HCEC 1CT (cell line): ENCODE results near the gene CAB39.
"Not testable (repeated sequence)": the region's sequence is repeated elsewhere in the genome, so short reads cannot be mapped to it uniquely, and the experiment has no call there.

Experiments used
- DNase-seq: peaks from one replicate; pipeline ENCODE4 v3.0.0-alpha.2; 2017

Gene CAB39

GRCh38 chr2:230684270-230685168 lies 28.1 kb upstream of the CAB39 start:
- peak; percentile 13 for DNase-seq

- DNase-seq = no peak
Measured at GRCh38 chr2:230685178-230685577, 27.5 kb upstream of the CAB39 start.

DNA sequence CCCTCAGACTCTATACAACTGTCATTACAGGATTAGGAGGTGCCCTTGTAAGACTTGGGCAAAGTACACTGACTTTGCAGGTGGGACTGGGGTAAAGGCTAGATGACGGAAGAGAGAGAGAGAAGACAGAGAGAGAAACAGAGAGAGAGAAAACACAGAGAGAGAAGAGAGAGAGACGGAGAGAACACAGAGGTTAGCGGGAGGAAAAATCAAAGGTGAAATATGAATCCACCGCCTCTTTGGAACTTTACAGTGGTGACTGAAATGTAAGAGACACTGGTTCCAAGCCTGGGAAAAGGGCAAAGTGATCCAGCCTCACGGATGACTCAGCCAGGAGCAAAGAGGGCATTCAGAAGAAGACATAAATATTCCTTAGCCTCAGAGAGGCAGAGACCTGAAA lies 25.1 kb upstream of the CAB39 start:
- DNase-seq = peak; percentile 48

DNA sequence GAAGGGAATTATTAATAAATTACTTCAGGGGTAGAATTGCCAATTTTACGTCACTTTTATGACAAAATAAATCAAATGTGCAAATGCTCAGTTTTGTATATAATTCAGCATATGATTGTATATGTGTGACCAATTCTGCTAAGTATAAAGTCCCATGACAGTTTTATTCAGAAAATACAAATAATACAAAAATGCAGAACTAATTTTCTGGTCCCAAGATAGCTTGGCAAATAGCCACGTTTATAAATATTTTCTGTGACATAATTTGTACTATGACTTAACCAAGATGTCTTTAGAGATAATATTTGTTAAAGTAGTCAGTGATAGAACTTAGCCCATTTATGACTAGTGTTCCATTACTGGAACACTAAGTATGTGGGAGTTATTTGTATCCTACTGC lies 24.2 kb upstream of the CAB39 start:
- no peak for DNase-seq

DNA sequence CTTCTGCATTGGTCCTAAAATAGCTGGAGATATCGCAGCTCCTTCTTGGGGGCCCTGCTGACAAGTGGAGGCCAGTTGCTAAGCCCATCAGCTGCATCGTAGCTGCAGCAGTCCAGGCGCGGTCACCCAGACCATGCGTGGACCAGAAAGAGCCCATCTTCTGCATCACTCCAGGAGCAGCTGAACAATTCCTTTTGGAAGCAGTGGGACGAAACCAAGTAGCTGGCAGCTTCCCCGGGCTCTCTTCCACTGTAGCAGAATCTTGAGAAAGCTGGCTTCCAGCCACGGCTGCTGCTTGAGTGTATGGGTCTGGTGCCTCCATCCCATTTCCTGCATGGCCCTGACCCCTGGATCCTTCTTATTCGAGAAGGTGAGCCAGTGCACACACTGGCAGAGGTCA lies 22.2 kb upstream of the CAB39 start:
- no peak for DNase-seq

DNA sequence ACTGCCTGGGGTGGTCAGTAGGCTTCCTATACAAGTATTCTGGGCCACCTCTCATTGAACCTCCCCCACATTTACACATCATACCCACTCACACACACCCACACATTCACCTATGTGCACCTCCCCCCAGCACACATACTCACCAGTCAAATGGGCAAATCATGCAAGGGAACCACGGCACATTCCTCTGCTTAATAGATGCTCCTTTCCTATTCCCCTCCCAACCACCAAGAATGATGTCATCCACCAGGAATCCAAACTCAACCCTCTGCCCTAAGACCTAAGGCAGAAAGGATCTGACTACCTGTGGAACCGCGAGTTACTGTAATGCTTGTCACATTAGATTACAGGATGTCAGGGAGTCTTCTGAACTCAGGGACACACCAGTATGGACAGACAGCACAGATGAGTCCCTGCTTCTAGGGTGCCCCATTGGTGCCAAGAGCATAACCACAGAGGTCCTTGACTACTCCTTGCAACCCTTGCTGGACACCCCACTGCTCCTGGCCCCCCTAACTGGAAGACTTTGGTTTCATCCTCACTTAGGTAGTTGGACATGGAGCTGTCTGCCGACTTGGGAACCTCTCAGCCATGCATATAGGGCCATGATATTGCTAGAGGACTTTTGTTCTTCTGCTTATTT lies 21.5 kb upstream of the CAB39 start:
- peak; percentile 55 for DNase-seq

DNA sequence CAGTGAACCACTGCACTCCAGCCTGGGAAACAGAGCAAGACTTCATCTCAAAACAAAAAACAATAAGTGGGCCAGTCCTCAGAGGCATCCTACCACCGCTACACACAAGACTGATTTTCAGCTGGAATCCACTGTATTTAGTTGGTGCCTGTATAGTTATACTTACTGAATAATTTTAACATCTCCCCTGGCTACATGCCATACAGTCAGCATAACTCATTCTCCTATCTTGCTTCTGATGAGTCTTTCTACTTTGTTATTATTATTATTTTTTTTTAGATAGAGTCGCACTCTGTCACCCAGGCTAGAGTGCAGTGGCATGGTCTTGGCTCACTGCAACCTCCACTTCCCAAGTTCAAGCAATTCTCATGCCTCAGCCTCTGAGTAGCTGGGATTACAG lies 19.9 kb upstream of the CAB39 start:
- DNase-seq = peak; percentile 15

DNA sequence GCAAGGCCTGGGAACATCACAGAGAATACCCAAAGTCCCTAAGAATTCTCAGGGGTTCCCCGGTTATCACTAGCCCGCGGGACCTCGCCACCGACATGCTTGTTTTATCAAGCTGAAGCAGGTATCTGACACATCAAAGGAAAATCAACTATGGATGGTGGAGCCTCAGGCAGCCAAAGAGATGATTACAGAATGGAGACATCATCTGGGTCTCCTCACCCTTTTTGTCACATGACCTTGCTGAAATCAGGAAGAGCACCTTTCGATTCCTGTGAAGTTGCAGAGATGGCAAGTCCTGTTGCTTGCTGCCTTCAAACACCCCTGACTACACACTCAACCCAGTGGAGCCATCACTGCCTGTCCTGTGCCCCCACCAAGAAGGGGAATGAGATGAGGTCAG lies 19.2 kb upstream of the CAB39 start:
- no peak for DNase-seq

- no peak for DNase-seq
Measured at GRCh38 chr2:230694241-230694640, 18.4 kb upstream of the CAB39 start.

GRCh38 chr2:230695551-230695950 lies 17.1 kb upstream of the CAB39 start:
- DNase-seq = no peak

GRCh38 chr2:230696670-230697069 lies 16.0 kb upstream of the CAB39 start:
- DNase-seq = no peak

GRCh38 chr2:230697676-230698075 lies 15.0 kb upstream of the CAB39 start:
- no peak for DNase-seq

GRCh38 chr2:230698753-230699152 lies 13.9 kb upstream of the CAB39 start:
- DNase-seq = not testable (repeated sequence)

GRCh38 chr2:230700447-230700846 lies 12.2 kb upstream of the CAB39 start:
- DNase-seq = no peak

DNA sequence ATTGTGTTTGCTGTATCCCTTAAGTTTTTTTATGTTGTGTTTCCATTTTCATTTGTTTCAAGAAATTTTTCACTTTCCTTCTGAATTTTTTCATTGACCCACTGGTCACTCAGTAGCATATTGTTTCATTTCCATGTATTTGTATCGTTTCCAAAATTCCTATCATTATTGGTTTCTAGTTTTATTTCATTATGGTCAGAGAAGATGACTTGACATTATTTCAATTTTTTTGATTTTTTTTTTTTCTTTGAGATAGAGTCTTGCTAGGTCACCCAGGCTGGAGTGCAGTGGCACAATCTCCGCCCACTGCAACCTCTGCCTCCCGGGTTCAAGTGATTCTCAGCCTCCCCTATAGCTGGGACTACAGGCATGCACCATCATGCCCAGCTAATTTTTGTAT lies 11.3 kb upstream of the CAB39 start:
- DNase-seq = no peak

- not testable (repeated sequence) for DNase-seq
Measured at GRCh38 chr2:230702457-230702856, 10.2 kb upstream of the CAB39 start.

DNA sequence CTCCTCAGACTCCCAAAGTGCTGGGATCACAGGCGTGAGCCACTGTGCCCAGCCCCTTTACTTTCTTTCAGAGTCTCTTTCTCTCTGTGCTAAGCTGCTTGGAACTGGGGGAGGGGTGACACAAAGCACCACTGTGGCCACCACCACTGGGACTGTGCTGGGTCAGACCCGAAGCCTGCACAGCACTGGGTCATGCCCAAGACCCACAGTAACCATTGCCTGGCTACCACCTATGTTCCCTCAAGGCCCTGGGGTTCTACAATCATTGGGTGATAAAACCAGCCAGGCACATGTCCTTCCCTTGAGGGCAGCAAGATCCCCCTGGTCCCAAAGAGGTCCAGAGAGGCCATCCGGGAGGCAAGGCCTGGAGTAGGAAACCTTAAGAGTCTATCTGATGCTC lies 9.1 kb upstream of the CAB39 start:
- DNase-seq = no peak

DNA sequence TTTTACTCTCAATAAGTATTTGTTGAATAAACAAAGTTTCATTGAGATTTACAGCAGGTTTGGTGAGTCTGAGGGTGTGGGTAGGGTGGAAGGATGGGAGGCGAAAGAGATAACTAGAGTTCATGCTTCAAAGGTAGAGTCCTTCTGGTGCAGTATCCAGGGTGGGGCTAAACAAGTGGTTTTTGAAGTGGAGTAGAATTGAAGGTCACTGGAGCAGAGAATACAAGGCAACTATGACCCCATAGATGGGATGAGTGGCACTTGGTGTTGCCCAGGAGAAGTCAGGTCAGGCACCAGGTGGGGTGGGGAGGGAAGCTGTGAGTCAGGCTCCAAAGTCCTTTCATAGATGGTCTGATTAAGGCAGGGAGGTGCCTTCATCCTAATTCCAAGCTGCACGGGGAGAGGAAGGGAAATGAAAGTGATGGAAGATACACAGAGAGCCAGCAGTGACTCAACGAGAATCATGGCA lies 6.6 kb upstream of the CAB39 start:
- no peak for DNase-seq

GRCh38 chr2:230706966-230707365 lies 5.7 kb upstream of the CAB39 start:
- no peak for DNase-seq

- DNase-seq = no peak
Measured at GRCh38 chr2:230708204-230708603, 4.4 kb upstream of the CAB39 start.

- DNase-seq = no peak
Measured at GRCh38 chr2:230711224-230711623, 1.4 kb upstream of the CAB39 start.

DNA sequence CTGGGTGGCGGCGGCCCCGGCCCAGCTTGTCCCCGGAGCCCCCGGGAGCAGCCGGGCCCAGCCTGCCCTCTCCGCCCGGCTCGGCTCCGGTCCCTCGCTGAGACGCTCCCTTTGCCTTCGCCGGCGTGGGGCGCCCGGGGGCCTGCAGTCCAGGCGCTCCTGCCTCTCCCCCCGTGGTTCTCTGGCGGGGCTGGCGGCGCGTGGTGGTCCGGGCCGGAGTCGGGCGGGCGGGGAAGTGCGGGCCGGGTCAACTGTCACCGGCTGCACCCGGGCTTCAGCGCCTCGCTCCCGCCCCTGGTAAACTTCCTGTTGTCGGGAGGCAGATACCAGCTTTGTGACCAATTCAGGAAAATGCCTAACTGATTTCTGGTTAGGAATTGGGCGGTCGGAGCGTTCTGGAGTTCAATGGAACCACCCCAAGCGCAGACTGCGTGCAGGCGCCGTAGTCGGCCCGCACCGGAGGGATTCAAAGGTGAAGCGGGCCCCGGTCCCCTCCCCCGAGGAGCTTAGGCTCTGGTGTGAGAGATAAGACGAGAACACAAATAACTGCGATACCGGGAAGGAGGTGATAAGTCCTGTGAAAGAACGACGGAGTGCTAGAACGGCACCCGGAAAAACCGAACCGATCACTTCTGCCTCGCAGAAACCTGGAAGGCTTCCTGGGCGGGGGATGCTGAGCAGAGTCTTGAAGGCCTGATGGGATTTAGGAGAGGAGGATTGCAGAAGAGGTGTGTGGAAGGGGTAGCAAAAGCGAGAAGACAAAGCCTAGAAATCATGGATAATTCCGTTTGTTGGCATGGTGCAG lies 891 bp downstream of the CAB39 start:
- DNase-seq = peak; percentile 18

- DNase-seq = peak; percentile 74
Measured at GRCh38 chr2:230714136-230714480, 1.5 kb downstream of the CAB39 start.

DNA sequence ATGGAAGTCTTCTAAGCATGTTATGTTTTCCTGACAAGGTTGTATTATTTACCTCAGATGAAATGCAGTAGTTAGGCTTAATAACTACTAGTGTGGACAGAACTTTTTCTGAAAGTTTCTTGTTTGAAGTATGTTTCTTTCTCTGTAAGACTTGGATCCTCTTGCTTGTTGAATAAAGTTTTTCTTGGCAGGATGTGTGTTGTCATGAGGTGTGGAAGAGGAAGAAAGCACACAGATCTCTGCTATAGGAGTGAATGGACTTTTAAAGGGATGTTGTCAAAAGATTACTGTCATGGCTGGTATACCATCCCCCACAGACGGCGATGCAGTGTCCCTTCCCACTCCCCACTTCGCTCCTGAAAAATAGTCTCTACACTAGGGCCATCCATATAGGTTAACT lies 2.6 kb downstream of the CAB39 start:
- DNase-seq = no peak
